RPMI7951 (cell line): Measurements from ENCODE around the gene TBX4. TPM values are rescaled to one million over a fixed set of nuclear protein-coding genes. Genes with fewer than 3 reads are reported as not detected.

Experiments used
- DNase-seq: peaks from one replicate; pipeline ENCODE4 v3.0.0-alpha.2; 2012; ENCODE audit warnings: low read depth
- total RNA-seq: library from RNA; depleted of rRNA; stranded (reverse); fragments of >200 nt; shearing (Covaris generic); gene quantifications from 2 replicates; pipeline ENCODE4 v1.2.3, GENCODE V29; 2014

The TBX4 gene
- total RNA-seq, 1 experiment from 2014 or later: not detected

GRCh38 chr17:61412860-61413660, 39.2 kb upstream of the TBX4 start:
- no peak for DNase-seq

- DNase-seq: no peak
Observed at GRCh38 chr17:61413661-61414126, 38.5 kb upstream of the TBX4 start.

- no peak for DNase-seq
Observed at GRCh38 chr17:61414141-61414935, 37.9 kb upstream of the TBX4 start.

- DNase-seq: no peak
Observed at GRCh38 chr17:61414936-61415251, 37.3 kb upstream of the TBX4 start.

GRCh38 chr17:61415374-61416210, 36.6 kb upstream of the TBX4 start:
- no peak for DNase-seq

- DNase-seq: no peak
Observed at GRCh38 chr17:61416211-61416539, 36.0 kb upstream of the TBX4 start.

GRCh38 chr17:61416540-61417363, 35.5 kb upstream of the TBX4 start:
- DNase-seq: peak; percentile 89

GRCh38 chr17:61418449-61418848, 33.8 kb upstream of the TBX4 start:
- no peak for DNase-seq

GRCh38 chr17:61419496-61420046, 32.7 kb upstream of the TBX4 start:
- no peak for DNase-seq

- DNase-seq: no peak
Observed at GRCh38 chr17:61420052-61420451, 32.2 kb upstream of the TBX4 start.

GRCh38 chr17:61420745-61421398, 31.4 kb upstream of the TBX4 start:
- no peak for DNase-seq

GRCh38 chr17:61421460-61421859, 30.8 kb upstream of the TBX4 start:
- no peak for DNase-seq

GRCh38 chr17:61422116-61422799, 30.0 kb upstream of the TBX4 start:
- no peak for DNase-seq

- DNase-seq: no peak
Observed at GRCh38 chr17:61422869-61423268, 29.4 kb upstream of the TBX4 start.

GRCh38 chr17:61423967-61424649, 28.1 kb upstream of the TBX4 start:
- no peak for DNase-seq

- no peak for DNase-seq
Observed at GRCh38 chr17:61425682-61426481, 26.3 kb upstream of the TBX4 start.

GRCh38 chr17:61426482-61427304, 25.5 kb upstream of the TBX4 start:
- DNase-seq: peak; percentile 86

- no peak for DNase-seq
Observed at GRCh38 chr17:61427567-61427966, 24.7 kb upstream of the TBX4 start.
